ENCODE data around the gene TK2.

Gene TK2

GRCh38 chr16:66478733-66479511 lies 71.0 kb downstream of the TK2 start:
- no peaks in the 10 kb centered on the region for H3K9me2 ChIP-seq (replicated peaks; ENCODE audit: control insufficient read depth, low read length)
- H3K4me3 ChIP-seq (ENCODE audit: low read length) = no peak overlapping the region
- H3K36me3 ChIP-seq (ENCODE audit: control insufficient read depth, low read length) = no peaks in the 10 kb centered on the region
- peaks cover 2% of the 10 kb centered on the region; the same call in 1 of the 2 replicates for H3F3A ChIP-seq (ENCODE audit: control insufficient read depth, insufficient read depth)
- H3K79me2 ChIP-seq (ENCODE audit: control insufficient read depth, low read length) = no peaks in the 10 kb centered on the region
- no peak overlapping the region for H3K27ac ChIP-seq (ENCODE audit: low read depth, low read length)
- no peaks in the 10 kb centered on the region for H3K9me3 ChIP-seq (ENCODE audit: control insufficient read depth, insufficient read depth, low read length)
- peaks cover under 1% of the 10 kb centered on the region; the same call in 1 of the 2 replicates for H4K20me1 ChIP-seq (ENCODE audit: control insufficient read depth, insufficient read depth, low read depth, low read length)
- H3K27me3 ChIP-seq (ENCODE audit: control insufficient read depth, low read length) = peaks cover 3% of the 10 kb centered on the region; the same call in 1 of the 2 replicates
- H3K4me2 ChIP-seq (ENCODE audit: low read length) = peak overlapping the region; percentile 38
- H3K4me1 ChIP-seq (ENCODE audit: control insufficient read depth, low read length) = peaks cover 19% of the 10 kb centered on the region
- TF ChIP-seq EZH2phosphoT487 (IDR thresholded peaks at IDR 0.05; ENCODE audit: borderline replicate concordance, low read length) = no peak
- TF ChIP-seq, protein P1, sequence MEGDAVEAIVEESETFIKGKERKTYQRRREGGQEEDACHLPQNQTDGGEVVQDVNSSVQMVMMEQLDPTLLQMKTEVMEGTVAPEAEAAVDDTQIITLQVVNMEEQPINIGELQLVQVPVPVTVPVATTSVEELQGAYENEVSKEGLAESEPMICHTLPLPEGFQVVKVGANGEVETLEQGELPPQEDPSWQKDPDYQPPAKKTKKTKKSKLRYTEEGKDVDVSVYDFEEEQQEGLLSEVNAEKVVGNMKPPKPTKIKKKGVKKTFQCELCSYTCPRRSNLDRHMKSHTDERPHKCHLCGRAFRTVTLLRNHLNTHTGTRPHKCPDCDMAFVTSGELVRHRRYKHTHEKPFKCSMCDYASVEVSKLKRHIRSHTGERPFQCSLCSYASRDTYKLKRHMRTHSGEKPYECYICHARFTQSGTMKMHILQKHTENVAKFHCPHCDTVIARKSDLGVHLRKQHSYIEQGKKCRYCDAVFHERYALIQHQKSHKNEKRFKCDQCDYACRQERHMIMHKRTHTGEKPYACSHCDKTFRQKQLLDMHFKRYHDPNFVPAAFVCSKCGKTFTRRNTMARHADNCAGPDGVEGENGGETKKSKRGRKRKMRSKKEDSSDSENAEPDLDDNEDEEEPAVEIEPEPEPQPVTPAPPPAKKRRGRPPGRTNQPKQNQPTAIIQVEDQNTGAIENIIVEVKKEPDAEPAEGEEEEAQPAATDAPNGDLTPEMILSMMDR (IDR thresholded peaks at IDR 0.05; ENCODE audit: low read depth, low read length, poor library complexity, severe bottlenecking) = peak; percentile 91

GRCh38 chr16:66477028-66477515 lies 72.8 kb downstream of the TK2 start:
- H3K4me3 ChIP-seq (ENCODE audit: low read length) = no peak overlapping the region
- H3K79me2 ChIP-seq (ENCODE audit: control insufficient read depth, low read length) = no peaks in the 10 kb centered on the region
- H3K9me2 ChIP-seq (replicated peaks; ENCODE audit: control insufficient read depth, low read length) = no peaks in the 10 kb centered on the region
- H4K20me1 ChIP-seq (ENCODE audit: control insufficient read depth, insufficient read depth, low read depth, low read length) = no peaks in the 10 kb centered on the region
- H3K27me3 ChIP-seq (ENCODE audit: control insufficient read depth, low read length) = peaks cover 3% of the 10 kb centered on the region; the same call in 1 of the 2 replicates
- no peaks in the 10 kb centered on the region for H3K9me3 ChIP-seq (ENCODE audit: control insufficient read depth, insufficient read depth, low read length)
- peaks cover 19% of the 10 kb centered on the region for H3K4me1 ChIP-seq (ENCODE audit: control insufficient read depth, low read length)
- H3K36me3 ChIP-seq (ENCODE audit: control insufficient read depth, low read length) = no peaks in the 10 kb centered on the region
- no peak overlapping the region for H3K27ac ChIP-seq (ENCODE audit: low read depth, low read length)
- H3K4me2 ChIP-seq (ENCODE audit: low read length) = no peak overlapping the region
- TF ChIP-seq EZH2phosphoT487 (IDR thresholded peaks at IDR 0.05; ENCODE audit: borderline replicate concordance, low read length) = no peak
- TF ChIP-seq, protein P1 (IDR thresholded peaks at IDR 0.05; ENCODE audit: low read depth, low read length, poor library complexity, severe bottlenecking) = no peak
- H3F3A ChIP-seq (ENCODE audit: control insufficient read depth, insufficient read depth) = peaks cover 2% of the 10 kb centered on the region; the same call in 1 of the 2 replicates

DNA sequence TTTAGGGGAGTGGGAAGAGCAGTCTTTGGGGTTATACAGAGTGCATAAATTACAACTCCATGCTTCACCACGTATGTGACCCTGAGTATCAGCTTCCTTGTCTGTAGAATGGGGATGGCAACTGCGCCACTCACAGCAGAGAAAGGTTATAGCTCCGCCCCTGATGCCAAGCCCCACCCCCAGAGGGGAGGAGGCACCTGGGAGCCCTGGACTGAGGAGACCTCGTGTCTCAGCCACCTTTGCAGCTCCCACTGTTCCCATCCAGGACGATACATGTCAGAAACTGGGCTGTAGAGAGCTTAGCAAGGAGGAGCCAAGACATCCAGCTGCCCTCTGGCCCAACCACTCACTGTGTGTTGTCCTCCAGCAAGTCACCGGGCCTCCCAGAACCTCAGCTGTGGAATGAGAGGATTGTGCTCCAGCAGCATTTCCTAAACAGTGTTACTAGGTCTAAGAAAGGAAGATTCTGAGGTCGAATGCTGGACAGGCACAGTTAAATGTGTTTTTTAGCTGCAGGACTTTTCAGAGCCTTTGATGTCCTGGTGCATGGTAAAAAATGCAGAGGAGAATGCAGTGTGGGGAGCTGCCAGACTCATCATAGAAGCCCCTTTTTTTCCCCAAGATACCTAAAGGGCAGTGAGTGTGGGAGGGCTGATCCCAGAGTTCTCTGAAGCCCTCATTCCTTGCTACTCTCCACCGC lies 73.4 kb downstream of the TK2 start:
- Histone ChIP-seq H3K27me3 (ENCODE audit: control insufficient read depth, low read length) (peaks cover 3% of the 10 kb centered on the region; the same call in 1 of the 2 replicates), H3K9me2 (replicated peaks; ENCODE audit: control insufficient read depth, low read length) (no peaks in the 10 kb centered on the region), H3K4me1 (ENCODE audit: control insufficient read depth, low read length) (peaks cover 19% of the 10 kb centered on the region), H3K27ac (ENCODE audit: low read depth, low read length) (no peak overlapping the region), H3K4me2 (ENCODE audit: low read length) (peak overlapping the region; percentile 25; the same call in 1 of the 2 replicates), H3K4me3 (ENCODE audit: low read length) (no peak overlapping the region), H3K9me3 (ENCODE audit: control insufficient read depth, insufficient read depth, low read length) (no peaks in the 10 kb centered on the region), H4K20me1 (ENCODE audit: control insufficient read depth, insufficient read depth, low read depth, low read length) (no peaks in the 10 kb centered on the region), H3F3A (ENCODE audit: control insufficient read depth, insufficient read depth) (peaks cover 2% of the 10 kb centered on the region; the same call in 1 of the 2 replicates), H3K79me2 (ENCODE audit: control insufficient read depth, low read length) (no peaks in the 10 kb centered on the region), H3K36me3 (ENCODE audit: control insufficient read depth, low read length) (no peaks in the 10 kb centered on the region)
- no peak for TF ChIP-seq EZH2phosphoT487 (IDR thresholded peaks at IDR 0.05; ENCODE audit: borderline replicate concordance, low read length)
- TF ChIP-seq, protein P1 (IDR thresholded peaks at IDR 0.05; ENCODE audit: low read depth, low read length, poor library complexity, severe bottlenecking) = no peak

All from DOHH2 (cell line).